ENCODE results near the gene PGAM5. TPM values are rescaled to one million over a fixed set of nuclear protein-coding genes. Genes with fewer than 3 reads are reported as not detected.

The PGAM5 gene
- total and polyA plus RNA-seq, 2 of the 13 experiments (the other 11 are each of a cell fraction or from before 2014, with no cell fraction given), result 18.0 to 77.9 TPM

DNA sequence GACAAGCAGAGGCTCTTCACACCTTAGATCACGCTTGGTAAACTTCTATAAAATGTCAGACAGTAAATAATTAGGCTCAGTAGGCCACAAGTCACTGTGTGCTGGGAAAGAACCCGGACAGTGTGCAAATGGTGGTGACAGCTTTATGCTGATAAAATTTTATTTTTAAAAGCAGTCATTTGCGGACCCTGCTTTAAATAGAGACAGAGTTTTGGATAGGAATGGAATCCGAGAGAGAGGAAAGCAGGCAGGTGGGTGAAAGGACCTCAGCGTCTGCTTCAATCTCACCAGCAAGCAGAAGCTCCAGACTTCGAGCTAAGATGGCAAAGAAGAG, 29.6 kb downstream of the PGAM5 start (continued):
- TF ChIP-seq, protein P1, sequence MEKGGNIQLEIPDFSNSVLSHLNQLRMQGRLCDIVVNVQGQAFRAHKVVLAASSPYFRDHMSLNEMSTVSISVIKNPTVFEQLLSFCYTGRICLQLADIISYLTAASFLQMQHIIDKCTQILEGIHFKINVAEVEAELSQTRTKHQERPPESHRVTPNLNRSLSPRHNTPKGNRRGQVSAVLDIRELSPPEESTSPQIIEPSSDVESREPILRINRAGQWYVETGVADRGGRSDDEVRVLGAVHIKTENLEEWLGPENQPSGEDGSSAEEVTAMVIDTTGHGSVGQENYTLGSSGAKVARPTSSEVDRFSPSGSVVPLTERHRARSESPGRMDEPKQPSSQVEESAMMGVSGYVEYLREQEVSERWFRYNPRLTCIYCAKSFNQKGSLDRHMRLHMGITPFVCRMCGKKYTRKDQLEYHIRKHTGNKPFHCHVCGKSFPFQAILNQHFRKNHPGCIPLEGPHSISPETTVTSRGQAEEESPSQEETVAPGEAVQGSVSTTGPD (CRISPR knock-in tag; IDR thresholded peaks at IDR 0.05), result no peak
- TF ChIP-seq BHLHE40 (IDR thresholded peaks at IDR 0.05; ENCODE audit: low read length) (no peak), RBFOX2 (IDR thresholded peaks at IDR 0.05; ENCODE audit: low read depth, low read length) (no peak)

DNA sequence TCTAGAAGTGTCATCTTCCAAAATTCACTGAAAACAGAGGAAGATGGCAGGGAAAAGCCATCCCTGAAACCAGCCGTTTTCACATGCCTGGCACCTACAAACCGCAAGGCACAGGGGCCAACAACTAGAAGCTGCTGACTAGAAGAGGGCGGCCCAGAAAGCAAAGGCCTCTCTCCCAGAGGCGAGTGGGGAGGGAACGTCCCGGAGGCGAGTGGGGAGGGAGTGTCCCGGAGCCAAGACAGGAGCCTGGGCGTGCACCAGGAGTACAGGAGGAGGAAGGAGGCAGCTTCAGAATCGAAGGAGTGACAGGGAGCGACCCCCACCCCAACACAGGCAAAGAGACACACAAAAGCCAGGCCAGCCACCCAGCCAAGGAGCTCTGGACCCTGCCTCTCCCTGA, 30.0 kb downstream of the PGAM5 start:
- Histone ChIP-seq H3K27ac (ENCODE audit: extremely low read length, insufficient read depth, low read length) (no peak overlapping the region), H3K4me2 (ENCODE audit: low read depth, low read length) (no peak overlapping the region), H3K9me3 (ENCODE audit: low read length) (no peaks in the 10 kb centered on the region), H4K20me1 (ENCODE audit: insufficient read depth, low read length) (no peaks in the 10 kb centered on the region), H3K79me2 (ENCODE audit: insufficient read depth, low read length) (peaks cover 12% of the 10 kb centered on the region), H3K9ac (ENCODE audit: insufficient read depth, low read depth, low read length) (no peak overlapping the region), H3K4me1 (ENCODE audit: insufficient read depth, low read length) (no peaks in the 10 kb centered on the region), H3K4me3 (replicated peaks in 1 of 3; ENCODE audit: insufficient read depth in 1 of 3, low read depth in 2 of 3, low read length in 3 of 3) (no peak overlapping the region), H2AFZ (ENCODE audit: low read length) (no peak overlapping the region), H3K36me3 (replicated peaks in 1 of 2; ENCODE audit: control insufficient read depth in 1 of 2, insufficient read depth in 2 of 2, low read length in 2 of 2) (peaks cover 41 to 80% of the 10 kb centered on the region in 2 experiments), H3K27me3 (ENCODE audit: control insufficient read depth in 1 of 2, insufficient read depth in 2 of 2, low read length in 2 of 2) (no peaks in the 10 kb centered on the region)
- no peak for ATAC-seq
- FAIRE-seq, result no peak
- intact Hi-C loops (cut with micrococcal nuclease; ENCODE audit: unreplicated experiment) (no loop called here), in situ Hi-C loops (cut with HindIII; ENCODE audit: extremely low pct_ligation_motif_present, low pct_unique_long_range_greater_than_20kb) (no loop called here)
- DNase-seq (ENCODE audit: low spot score), result no peak
- ChIA-PET CTCF (ENCODE audit: low intra/inter-chr PET ratio, low total read pairs) (no interaction called here), POLR2A (no interaction called here)
- TF ChIP-seq TEAD2 (CRISPR knock-in tag; IDR thresholded peaks at IDR 0.05) (no peak), AGO2 (optimal IDR thresholded peaks at IDR 0.05; ENCODE audit: low read depth, low read length) (peak; percentile 22)
- BruUV-seq (replicated peaks), result no TSS peak
- 94% methylated on average over 11 of the region's 11 CpGs for WGBS (ENCODE audit: low lambda C conversion rate)

DNA sequence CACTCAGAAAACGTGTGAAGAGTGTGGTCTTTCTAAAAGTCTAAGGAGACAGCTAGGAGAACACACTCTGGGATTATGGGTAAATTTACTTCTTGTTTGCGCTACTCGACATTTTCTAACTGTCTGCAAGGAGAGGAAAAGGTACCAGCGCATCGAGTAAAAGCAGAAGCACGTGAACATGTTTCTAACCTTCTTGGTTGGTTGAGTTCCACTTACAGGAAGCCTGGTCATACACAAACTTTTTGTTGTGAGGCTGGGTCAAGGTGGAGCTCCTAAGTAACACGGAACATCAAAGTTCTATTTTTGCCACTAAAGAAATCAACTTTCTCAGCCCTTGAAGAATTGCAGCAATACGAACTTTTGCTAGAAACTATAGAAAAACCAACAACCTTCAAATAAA, 31.0 kb downstream of the PGAM5 start:
- ChIA-PET CTCF (ENCODE audit: low intra/inter-chr PET ratio, low total read pairs) (no interaction called here), POLR2A (no interaction called here)
- no peaks in the 10 kb centered on the region for H3K4me1 ChIP-seq (ENCODE audit: insufficient read depth, low read length)
- peaks cover 41 to 78% of the 10 kb centered on the region in 2 experiments for H3K36me3 ChIP-seq (replicated peaks in 1 of 2; ENCODE audit: control insufficient read depth in 1 of 2, insufficient read depth in 2 of 2, low read length in 2 of 2)
- intact Hi-C loops (cut with micrococcal nuclease; ENCODE audit: unreplicated experiment) (no loop called here), in situ Hi-C loops (cut with HindIII; ENCODE audit: extremely low pct_ligation_motif_present, low pct_unique_long_range_greater_than_20kb) (no loop called here)
- no peak for DNase-seq (ENCODE audit: low spot score)
- H3K9me3 ChIP-seq (ENCODE audit: low read length), result no peaks in the 10 kb centered on the region
- no peak overlapping the region for H3K4me2 ChIP-seq (ENCODE audit: low read depth, low read length)
- no peak overlapping the region for H3K27ac ChIP-seq (ENCODE audit: extremely low read length, insufficient read depth, low read length)
- BruUV-seq (replicated peaks), result no TSS peak
- no peaks in the 10 kb centered on the region for H4K20me1 ChIP-seq (ENCODE audit: insufficient read depth, low read length)
- H3K27me3 ChIP-seq (ENCODE audit: control insufficient read depth in 1 of 2, insufficient read depth in 2 of 2, low read length in 2 of 2), result no peaks in the 10 kb centered on the region
- no peak overlapping the region for H3K4me3 ChIP-seq (replicated peaks in 1 of 3; ENCODE audit: insufficient read depth in 1 of 3, low read depth in 2 of 3, low read length in 3 of 3)
- 94% methylated on average over 8 of the region's 8 CpGs for WGBS (ENCODE audit: low lambda C conversion rate)
- H2AFZ ChIP-seq (ENCODE audit: low read length), result no peak overlapping the region
- no peak overlapping the region for H3K9ac ChIP-seq (ENCODE audit: insufficient read depth, low read depth, low read length)
- ATAC-seq, result no peak
- FAIRE-seq, result no peak
- peaks cover 13% of the 10 kb centered on the region for H3K79me2 ChIP-seq (ENCODE audit: insufficient read depth, low read length)
- no peak for TF ChIP-seq KDM6A (CRISPR knock-in tag; IDR thresholded peaks at IDR 0.05; ENCODE audit: low read depth)
- TF ChIP-seq, protein P2, sequence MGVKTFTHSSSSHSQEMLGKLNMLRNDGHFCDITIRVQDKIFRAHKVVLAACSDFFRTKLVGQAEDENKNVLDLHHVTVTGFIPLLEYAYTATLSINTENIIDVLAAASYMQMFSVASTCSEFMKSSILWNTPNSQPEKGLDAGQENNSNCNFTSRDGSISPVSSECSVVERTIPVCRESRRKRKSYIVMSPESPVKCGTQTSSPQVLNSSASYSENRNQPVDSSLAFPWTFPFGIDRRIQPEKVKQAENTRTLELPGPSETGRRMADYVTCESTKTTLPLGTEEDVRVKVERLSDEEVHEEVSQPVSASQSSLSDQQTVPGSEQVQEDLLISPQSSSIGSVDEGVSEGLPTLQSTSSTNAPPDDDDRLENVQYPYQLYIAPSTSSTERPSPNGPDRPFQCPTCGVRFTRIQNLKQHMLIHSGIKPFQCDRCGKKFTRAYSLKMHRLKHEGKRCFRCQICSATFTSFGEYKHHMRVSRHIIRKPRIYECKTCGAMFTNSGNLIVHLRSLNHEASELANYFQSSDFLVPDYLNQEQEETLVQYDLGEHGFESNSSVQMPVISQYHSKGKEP (CRISPR knock-in tag; IDR thresholded peaks at IDR 0.05), result no peak
- TF ChIP-seq ZNF335 (CRISPR knock-in tag; IDR thresholded peaks at IDR 0.05), result no peak
- TF ChIP-seq, protein P3, sequence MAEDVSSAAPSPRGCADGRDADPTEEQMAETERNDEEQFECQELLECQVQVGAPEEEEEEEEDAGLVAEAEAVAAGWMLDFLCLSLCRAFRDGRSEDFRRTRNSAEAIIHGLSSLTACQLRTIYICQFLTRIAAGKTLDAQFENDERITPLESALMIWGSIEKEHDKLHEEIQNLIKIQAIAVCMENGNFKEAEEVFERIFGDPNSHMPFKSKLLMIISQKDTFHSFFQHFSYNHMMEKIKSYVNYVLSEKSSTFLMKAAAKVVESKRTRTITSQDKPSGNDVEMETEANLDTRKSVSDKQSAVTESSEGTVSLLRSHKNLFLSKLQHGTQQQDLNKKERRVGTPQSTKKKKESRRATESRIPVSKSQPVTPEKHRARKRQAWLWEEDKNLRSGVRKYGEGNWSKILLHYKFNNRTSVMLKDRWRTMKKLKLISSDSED (CRISPR knock-in tag; IDR thresholded peaks at IDR 0.05), result no peak
- TF ChIP-seq ZNF589 (CRISPR knock-in tag; conservative IDR thresholded peaks at IDR 0.05), result no peak
- no peak for TF ChIP-seq NR3C1 (CRISPR knock-in tag; IDR thresholded peaks at IDR 0.05)
- no peak for TF ChIP-seq ZSCAN31 (CRISPR knock-in tag; IDR thresholded peaks at IDR 0.05; ENCODE audit: low read depth)
